Measurements from ENCODE around the gene MRPL43. TPM values are rescaled to one million over a fixed set of nuclear protein-coding genes. Genes with fewer than 3 reads are reported as not detected.

Gene MRPL43
- total and polyA plus RNA-seq, 2 donors (not counting 3 experiments of a cell fraction or from before 2014, with no cell fraction given) = 75.0 to 144 TPM

DNA sequence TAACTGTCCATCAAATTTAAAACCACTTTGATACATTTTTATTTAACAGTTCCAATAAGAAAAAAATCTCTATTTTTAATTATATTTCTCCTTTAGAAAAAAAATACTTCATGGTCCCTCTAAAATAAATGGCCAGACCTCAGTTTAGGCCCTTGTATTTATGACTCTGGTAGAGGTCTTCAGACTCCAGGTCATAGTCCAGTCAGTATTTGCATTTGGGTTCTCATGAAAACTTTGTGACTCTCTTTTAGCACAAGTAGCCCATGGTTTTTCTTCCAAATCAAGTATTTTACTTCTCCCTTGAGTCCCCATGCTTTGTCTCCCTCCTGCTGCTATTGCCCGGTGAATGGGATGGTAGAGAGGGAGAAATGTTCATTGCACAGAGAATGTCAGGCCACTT is 23.5 kb downstream of the MRPL43 start:
- Histone ChIP-seq H4K20me1 (replicated peaks; ENCODE audit: control insufficient read depth, extremely low read depth, insufficient read depth, low read length) (no peaks in the 10 kb centered on the region), H3K27me3 (ENCODE audit: control insufficient read depth in 2 of 2, insufficient read depth in 2 of 2, low read length in 2 of 2) (no peaks in the 10 kb centered on the region), H3K27ac (ENCODE audit: insufficient read depth, low read depth, low read length) (no peak overlapping the region), H3K36me3 (ENCODE audit: control insufficient read depth in 2 of 2, extremely low read depth in 1 of 2, insufficient read depth in 2 of 2, low read length in 2 of 2) (peaks cover 4 to 8% of the 10 kb centered on the region in 2 experiments), H3K4me1 (ENCODE audit: control insufficient read depth, extremely low read depth, insufficient read depth, low read length) (peaks cover 3% of the 10 kb centered on the region), H3K9me1 (replicated peaks; ENCODE audit: control insufficient read depth, extremely low read depth, insufficient read depth, low read length) (no peaks in the 10 kb centered on the region), H3K79me2 (ENCODE audit: control insufficient read depth, insufficient read depth, low read length) (no peaks in the 10 kb centered on the region), H2AFZ (ENCODE audit: low read depth, low read length) (no peak overlapping the region), H3K4me3 (replicated peaks in 1 of 3; ENCODE audit: insufficient read depth in 1 of 3, low read depth in 1 of 3, low read length in 3 of 3) (no peak overlapping the region), H3K9ac (replicated peaks; ENCODE audit: extremely low read depth, insufficient read depth, low read length) (no peak overlapping the region), H3K9me3 (replicated peaks; ENCODE audit: control insufficient read depth, insufficient read depth, low read length) (no peaks in the 10 kb centered on the region), H3K4me2 (ENCODE audit: insufficient read depth, low read length) (no peak overlapping the region)
- no TSS peak for BruUV-seq (replicated peaks)
- TF ChIP-seq FOS (IDR thresholded peaks at IDR 0.05; ENCODE audit: borderline replicate concordance, insufficient read depth, low read length) (no peak), MYC (IDR thresholded peaks at IDR 0.05; ENCODE audit: low read depth, low read length) (no peak), POLR2A (IDR thresholded peaks at IDR 0.05; ENCODE audit: low read depth, low read length) (no peak), GATA2 (IDR thresholded peaks at IDR 0.05; ENCODE audit: insufficient read depth, insufficient read length, low read depth, low read length) (no peak), JUN (IDR thresholded peaks at IDR 0.05; ENCODE audit: borderline replicate concordance, insufficient read depth, insufficient read length, low read depth) (no peak), EZH2 (IDR thresholded peaks at IDR 0.05; ENCODE audit: borderline replicate concordance, low read depth, low read length, severe bottlenecking) (no peak), POLR2AphosphoS5 (IDR thresholded peaks at IDR 0.05; ENCODE audit: insufficient read depth, low read depth, low read length) (no peak)
- TF ChIP-seq, protein P1, sequence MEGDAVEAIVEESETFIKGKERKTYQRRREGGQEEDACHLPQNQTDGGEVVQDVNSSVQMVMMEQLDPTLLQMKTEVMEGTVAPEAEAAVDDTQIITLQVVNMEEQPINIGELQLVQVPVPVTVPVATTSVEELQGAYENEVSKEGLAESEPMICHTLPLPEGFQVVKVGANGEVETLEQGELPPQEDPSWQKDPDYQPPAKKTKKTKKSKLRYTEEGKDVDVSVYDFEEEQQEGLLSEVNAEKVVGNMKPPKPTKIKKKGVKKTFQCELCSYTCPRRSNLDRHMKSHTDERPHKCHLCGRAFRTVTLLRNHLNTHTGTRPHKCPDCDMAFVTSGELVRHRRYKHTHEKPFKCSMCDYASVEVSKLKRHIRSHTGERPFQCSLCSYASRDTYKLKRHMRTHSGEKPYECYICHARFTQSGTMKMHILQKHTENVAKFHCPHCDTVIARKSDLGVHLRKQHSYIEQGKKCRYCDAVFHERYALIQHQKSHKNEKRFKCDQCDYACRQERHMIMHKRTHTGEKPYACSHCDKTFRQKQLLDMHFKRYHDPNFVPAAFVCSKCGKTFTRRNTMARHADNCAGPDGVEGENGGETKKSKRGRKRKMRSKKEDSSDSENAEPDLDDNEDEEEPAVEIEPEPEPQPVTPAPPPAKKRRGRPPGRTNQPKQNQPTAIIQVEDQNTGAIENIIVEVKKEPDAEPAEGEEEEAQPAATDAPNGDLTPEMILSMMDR (IDR thresholded peaks at IDR 0.05; ENCODE audit: extremely low read depth in 1 of 2, insufficient read depth in 1 of 2, low read depth in 1 of 2, low read length in 2 of 2) = no peak
- TF ChIP-seq, protein P2, sequence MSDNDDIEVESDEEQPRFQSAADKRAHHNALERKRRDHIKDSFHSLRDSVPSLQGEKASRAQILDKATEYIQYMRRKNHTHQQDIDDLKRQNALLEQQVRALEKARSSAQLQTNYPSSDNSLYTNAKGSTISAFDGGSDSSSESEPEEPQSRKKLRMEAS (IDR thresholded peaks at IDR 0.05; ENCODE audit: insufficient read depth, insufficient read length) = no peak
- ChIA-PET POLR2A (no interaction called here), CTCF (interaction anchor here (1.3 kb wide), 1 partner anchor 50 kb away, joined by 3 read pairs; no protein-coding TSS in a partner anchor)
- dilution Hi-C loops (cut with MboI; ENCODE audit: extremely low pct_ligation_motif_present, low sequenced_read_pairs) (no loop called here), intact Hi-C loops (cut with micrococcal nuclease) (no loop called here)
- FAIRE-seq (no peak), DNase-seq (ENCODE audit: low read depth, low spot score) (no peak)
